ENCODE results near the gene BAMBI.

GRCh38 chr10:28715246-28715645, 37.9 kb downstream of the BAMBI start:
- TF ChIP-seq EZH2 (IDR thresholded peaks at IDR 0.05; ENCODE audit: borderline replicate concordance, low read length) (no peak), CTCF (conservative IDR thresholded peaks at IDR 0.05 in 1 of 2, IDR thresholded peaks at IDR 0.05 in 1 of 2; ENCODE audit: extremely low read depth in 1 of 2, insufficient read depth in 1 of 2, low read depth in 1 of 2, low read length in 2 of 2) (no peak)

Measured in mammary epithelial cell (primary cell).